GM23338 (cell line): ENCODE data around the gene PIK3IP1. TPM values are rescaled to one million over a fixed set of nuclear protein-coding genes. Genes with fewer than 3 reads are reported as not detected.

Source experiments
- ATAC-seq: fragments of 200-7000 bp; cut with Tn5 transposase; 3 replicates; pipeline ENCODE4 v1.9.1; 2020
- DNase-seq: peaks from one replicate; pipeline ENCODE4 v3.0.0-alpha.2; 2015; ENCODE audit warnings: low spot score
- H2AFZ ChIP-seq: fragments of 200-600 bp; sonication (generic); 2 replicates; pipeline ENCODE4 v1.8.0; 2016; ENCODE audit warnings: antibody characterized with exemption, mild to moderate bottlenecking, moderate library complexity
- H3F3A ChIP-seq: fragments of 200-600 bp; sonication (generic); replicated peaks from 2 replicates; pipeline ENCODE4 v1.8.0; 2017; ENCODE audit warnings: antibody characterized with exemption, mixed run types, low read depth
- H3K27ac ChIP-seq: fragments of 200-600 bp; sonication (generic); 2 replicates; pipeline ENCODE4 v1.6.1; 2016; ENCODE audit warnings: low read depth
- H3K27me3 ChIP-seq: fragments of 200-600 bp; sonication (generic); 2 replicates; pipeline ENCODE4 v1.8.0; 2016; ENCODE audit warnings: mild to moderate bottlenecking, mixed run types, moderate library complexity; ENCODE audit not compliant: insufficient read depth
- H3K36me3 ChIP-seq: fragments of 200-600 bp; sonication (generic); 2 replicates; pipeline ENCODE4 v1.8.0; 2016; ENCODE audit warnings: mild to moderate bottlenecking; ENCODE audit not compliant: insufficient read depth
- H3K4me1 ChIP-seq: fragments of 200-600 bp; sonication (generic); 2 replicates; pipeline ENCODE4 v1.8.0; 2016; ENCODE audit warnings: mild to moderate bottlenecking, moderate library complexity; ENCODE audit not compliant: insufficient read depth
- H3K4me2 ChIP-seq: fragments of 200-600 bp; sonication (generic); 2 replicates; pipeline ENCODE4 v1.7.1; 2017; ENCODE audit warnings: mixed run types
- H3K4me3 ChIP-seq: fragments of 200-600 bp; sonication (generic); 2 replicates; pipeline ENCODE4 v1.6.1; 2016; ENCODE audit warnings: mixed run types
- H3K79me2 ChIP-seq: fragments of 200-600 bp; sonication (generic); replicated peaks from 2 replicates; pipeline ENCODE4 v1.8.0; 2017; ENCODE audit warnings: mild to moderate bottlenecking; ENCODE audit not compliant: insufficient read depth
- H3K9me2 ChIP-seq: fragments of 200-600 bp; sonication (generic); 2 replicates; pipeline ENCODE4 v1.8.0; 2017; ENCODE audit not compliant: insufficient read depth
- H4K20me1 ChIP-seq: fragments of 200-600 bp; sonication (generic); replicated peaks from 2 replicates; pipeline ENCODE4 v1.8.0; 2017; ENCODE audit warnings: mild to moderate bottlenecking; ENCODE audit not compliant: insufficient read depth
- H3K27ac Mint-ChIP-seq: 2 replicates; pipeline ENCODE4 v1.8.0; 2020; ENCODE audit warnings: inconsistent platforms, mild to moderate bottlenecking, moderate library complexity, mixed read lengths
- H3K27me3 Mint-ChIP-seq: 3 replicates; pipeline ENCODE4 v1.8.0; 2022; ENCODE audit warnings: low read depth, mild to moderate bottlenecking, moderate library complexity, mixed read lengths, inconsistent platforms; ENCODE audit not compliant: insufficient read depth, poor library complexity
- H3K36me3 Mint-ChIP-seq: 3 replicates; pipeline ENCODE4 v1.8.0; 2021; ENCODE audit warnings: low read depth, mild to moderate bottlenecking, inconsistent platforms, moderate library complexity, mixed read lengths
- H3K4me1 Mint-ChIP-seq: 3 replicates; pipeline ENCODE4 v1.8.0; 2020; ENCODE audit warnings: mild to moderate bottlenecking, inconsistent platforms, mixed read lengths
- H3K4me3 Mint-ChIP-seq: 3 replicates; pipeline ENCODE4 v1.8.0; 2021; ENCODE audit warnings: moderate library complexity, mild to moderate bottlenecking, inconsistent platforms, mixed read lengths
- H3K9me3 Mint-ChIP-seq: 3 replicates; pipeline ENCODE4 v1.8.0; 2020; ENCODE audit warnings: moderate library complexity, mild to moderate bottlenecking, inconsistent platforms, mixed read lengths
- CREB1 ChIP-seq: fragments of 250-450 bp; sonication (Bioruptor Pico); IDR thresholded peaks from 2 replicates; pipeline ENCODE4 v1.5.0; 2020; ENCODE audit warnings: low read depth, mild to moderate bottlenecking, moderate library complexity
- CTCF ChIP-seq, 2 experiments: fragments of 200-600 bp in 1 of 2; sonication (generic) in 1 of 2; conservative IDR thresholded peaks; 2 replicates each; pipeline versions ENCODE4 v1.5.1 to v1.6.1; 2016 to 2017; ENCODE audit warnings: antibody characterized with exemption in 2 of 2, low read depth in 2 of 2, mild to moderate bottlenecking in 2 of 2, moderate library complexity in 1 of 2
- EZH2 ChIP-seq: fragments of 200-600 bp; sonication (generic); IDR thresholded peaks from one replicate; pipeline ENCODE4 v1.8.0; 2017; ENCODE audit warnings: antibody characterized with exemption, mild to moderate bottlenecking, low read depth; ENCODE audit not compliant: unreplicated experiment
- EZH2phosphoT487 ChIP-seq: fragments of 200-600 bp; sonication (generic); IDR thresholded peaks from one replicate; pipeline ENCODE4 v1.8.1; 2018; ENCODE audit warnings: antibody characterized with exemption; ENCODE audit not compliant: unreplicated experiment
- JUNB ChIP-seq: IDR thresholded peaks from one replicate; pipeline ENCODE4 v1.6.1; 2016; ENCODE audit warnings: antibody characterized with exemption; ENCODE audit not compliant: unreplicated experiment
- NANOG ChIP-seq: IDR thresholded peaks from 2 replicates; pipeline ENCODE4 v1.6.1; 2016; ENCODE audit warnings: antibody characterized with exemption, borderline replicate concordance
- POLR2AphosphoS5 ChIP-seq: IDR thresholded peaks from 2 replicates; pipeline ENCODE4 v1.6.1; 2016; ENCODE audit warnings: antibody characterized with exemption, low read depth
- REST ChIP-seq: IDR thresholded peaks from one replicate; pipeline ENCODE4 v1.6.1; 2018; ENCODE audit warnings: antibody characterized with exemption; ENCODE audit not compliant: unreplicated experiment
- STAT1 ChIP-seq: IDR thresholded peaks from one replicate; pipeline ENCODE4 v1.6.1; 2016; ENCODE audit warnings: antibody characterized with exemption; ENCODE audit not compliant: unreplicated experiment
- ZNF114 ChIP-seq: fragments of 250-450 bp; sonication (Bioruptor Pico); IDR thresholded peaks from 2 replicates; pipeline ENCODE4 v1.5.0; 2020; ENCODE audit warnings: mild to moderate bottlenecking, moderate library complexity
- ZNF331 ChIP-seq: fragments of 250-450 bp; sonication (Bioruptor Pico); IDR thresholded peaks from 2 replicates; pipeline ENCODE4 v1.5.0; 2020; ENCODE audit warnings: low read depth, mild to moderate bottlenecking, moderate library complexity
- ZNF462 ChIP-seq: fragments of 250-450 bp; sonication (Bioruptor Pico); IDR thresholded peaks from 2 replicates; pipeline ENCODE4 v1.5.0; 2020; ENCODE audit warnings: mild to moderate bottlenecking, moderate library complexity
- polyA plus RNA-seq: library from polyadenylated mRNA; unstranded; fragments of >200 nt; fragmentation: Nextera tagmentation; extraction: Ambion mirVana; gene quantifications from 2 replicates; pipeline ENCODE4 v1.2.1, GENCODE V29; 2016
- total RNA-seq: library from RNA; depleted of rRNA; stranded (reverse); fragments of >200 nt; shearing (Covaris generic); gene quantifications from 2 replicates; pipeline ENCODE4 v1.2.3, GENCODE V29; 2014
- TF ChIP-seq, protein P1 (sequence below): IDR thresholded peaks from 2 replicates; pipeline ENCODE4 v1.6.1; 2016; ENCODE audit warnings: antibody characterized with exemption

Gene PIK3IP1
- total and polyA plus RNA-seq, 2 experiments from 2014 or later, result 1.1 to 2.2 TPM

GRCh38 chr22:31308181-31308580, 15.9 kb upstream of the PIK3IP1 start:
- no peaks in the 10 kb centered on the region for H3K27me3 ChIP-seq
- peaks cover under 1% of the 10 kb centered on the region; the same call in 1 of the 3 replicates for H3K4me1 Mint-ChIP-seq
- ATAC-seq (no peak), DNase-seq (no peak)
- H3K27me3 Mint-ChIP-seq, result peaks cover 2% of the 10 kb centered on the region
- no peak overlapping the region for H3K4me3 ChIP-seq
- no peaks in the 10 kb centered on the region for H3K36me3 Mint-ChIP-seq
- H3K4me3 Mint-ChIP-seq, result no peak overlapping the region
- H4K20me1 ChIP-seq, result no peaks in the 10 kb centered on the region; the same call in 1 of the 2 replicates
- H3K4me2 ChIP-seq, result no peak overlapping the region
- H2AFZ ChIP-seq, result no peak overlapping the region
- no peaks in the 10 kb centered on the region for H3K79me2 ChIP-seq
- H3K27ac Mint-ChIP-seq, result no peak overlapping the region
- no peaks in the 10 kb centered on the region for H3K4me1 ChIP-seq
- H3K9me2 ChIP-seq, result no peaks in the 10 kb centered on the region
- no peaks in the 10 kb centered on the region for H3F3A ChIP-seq
- H3K27ac ChIP-seq, result no peak overlapping the region
- no peaks in the 10 kb centered on the region for H3K36me3 ChIP-seq
- H3K9me3 Mint-ChIP-seq, result no peaks in the 10 kb centered on the region
- TF ChIP-seq POLR2AphosphoS5 (no peak), ZNF114 (CRISPR knock-in tag) (no peak), ZNF331 (no peak), STAT1 (no peak), JUNB (no peak), CTCF (conservative IDR thresholded peaks at IDR 0.05; ENCODE audit: low read depth in 2 of 2) (no peak), ZNF462 (CRISPR knock-in tag) (no peak), EZH2 (no peak), NANOG (no peak), EZH2phosphoT487 (no peak), REST (no peak), CREB1 (CRISPR knock-in tag) (no peak)
- TF ChIP-seq, protein P1, sequence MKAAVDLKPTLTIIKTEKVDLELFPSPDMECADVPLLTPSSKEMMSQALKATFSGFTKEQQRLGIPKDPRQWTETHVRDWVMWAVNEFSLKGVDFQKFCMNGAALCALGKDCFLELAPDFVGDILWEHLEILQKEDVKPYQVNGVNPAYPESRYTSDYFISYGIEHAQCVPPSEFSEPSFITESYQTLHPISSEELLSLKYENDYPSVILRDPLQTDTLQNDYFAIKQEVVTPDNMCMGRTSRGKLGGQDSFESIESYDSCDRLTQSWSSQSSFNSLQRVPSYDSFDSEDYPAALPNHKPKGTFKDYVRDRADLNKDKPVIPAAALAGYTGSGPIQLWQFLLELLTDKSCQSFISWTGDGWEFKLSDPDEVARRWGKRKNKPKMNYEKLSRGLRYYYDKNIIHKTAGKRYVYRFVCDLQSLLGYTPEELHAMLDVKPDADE, result no peak
